Measurements from ENCODE around the gene FARP1. TPM values are rescaled to one million over a fixed set of nuclear protein-coding genes. Genes with fewer than 3 reads are reported as not detected.

FARP1 gene
- total RNA-seq, 4 donors from 2014 or later = 1.5 to 10.3 (median 6.4) TPM

GRCh38 chr13:98371516-98372023 lies 228.7 kb downstream of the FARP1 start:
- H3K36me3 ChIP-seq = no peaks in the 10 kb centered on the region
- no peak for DNase-seq
- H3K27me3 ChIP-seq = no peaks in the 10 kb centered on the region
- H3K4me3 ChIP-seq = no peak overlapping the region
- peaks cover 0 to 11% (median 3%) of the 10 kb centered on the region in 3 donors for H3K4me1 ChIP-seq
- TF ChIP-seq CTCF (IDR thresholded peaks at IDR 0.05) = no peak
- peaks cover 0 to 10% (median 9%) of the 10 kb centered on the region in 3 donors for H3K9me3 ChIP-seq
- 82 to 96% methylated on average over 5 of the region's 5 CpGs for WGBS, 2 donors
- H3K27ac ChIP-seq = no peak overlapping the region
- intact Hi-C loops (cut with DNase I) = no loop called here

- Histone ChIP-seq H3K27me3 (no peaks in the 10 kb centered on the region), H3K9me3 (peaks cover 0 to 10% (median 9%) of the 10 kb centered on the region in 3 donors), H3K36me3 (no peaks in the 10 kb centered on the region), H3K27ac (no peak overlapping the region), H3K4me3 (no peak overlapping the region), H3K4me1 (peaks cover 0 to 18% (median 6%) of the 10 kb centered on the region in 3 donors)
- 87% methylated on average over 8 of the region's 8 CpGs for whole genome bisulfite sequencing, 2 donors
- intact Hi-C loops (cut with DNase I) = no loop called here
- TF ChIP-seq CTCF (IDR thresholded peaks at IDR 0.05) (no peak), POLR2A (IDR thresholded peaks at IDR 0.05) (no peak)
- DNase-seq = no peak
Observed at GRCh38 chr13:98372876-98373275, 230.0 kb downstream of the FARP1 start.

GRCh38 chr13:98374750-98375149 lies 231.9 kb downstream of the FARP1 start:
- DNase-seq = no peak
- TF ChIP-seq CTCF (IDR thresholded peaks at IDR 0.05) (no peak), POLR2A (IDR thresholded peaks at IDR 0.05) (no peak)
- Histone ChIP-seq H3K9me3 (peaks cover 0 to 10% (median 9%) of the 10 kb centered on the region in 3 donors), H3K36me3 (no peaks in the 10 kb centered on the region), H3K27me3 (no peaks in the 10 kb centered on the region), H3K27ac (no peak overlapping the region), H3K4me1 (peaks cover 0 to 24% (median 6%) of the 10 kb centered on the region in 3 donors), H3K4me3 (no peak overlapping the region)
- intact Hi-C loops (cut with DNase I) = no loop called here
- WGBS, 2 donors = 54 to 67% methylated on average over 1 of the region's 1 CpG

- Histone ChIP-seq H3K4me3 (no peak overlapping the region), H3K36me3 (no peaks in the 10 kb centered on the region), H3K27me3 (no peaks in the 10 kb centered on the region), H3K9me3 (peaks cover 0 to 10% (median 9%) of the 10 kb centered on the region in 3 donors), H3K27ac (no peak overlapping the region), H3K4me1 (peaks cover 0 to 14% (median 4%) of the 10 kb centered on the region in 3 donors)
- 31 to 57% methylated on average over 13 of the region's 13 CpGs for WGBS, 2 donors
- TF ChIP-seq POLR2A (IDR thresholded peaks at IDR 0.05) (no peak), CTCF (IDR thresholded peaks at IDR 0.05) (no peak)
- no peak for DNase-seq
- intact Hi-C loops (cut with DNase I) = no loop called here
Observed at GRCh38 chr13:98377635-98378378, 234.9 kb downstream of the FARP1 start.

GRCh38 chr13:98384739-98385138 lies 241.8 kb downstream of the FARP1 start:
- no peaks in the 10 kb centered on the region for H3K27me3 ChIP-seq
- no peak overlapping the region for H3K4me3 ChIP-seq
- intact Hi-C loops (cut with DNase I) = no loop called here
- DNase-seq = no peak
- WGBS, 2 donors = 68 to 82% methylated on average over 5 of the region's 5 CpGs
- TF ChIP-seq POLR2A (IDR thresholded peaks at IDR 0.05) = no peak
- TF ChIP-seq CTCF (IDR thresholded peaks at IDR 0.05) = no peak
- no peaks in the 10 kb centered on the region for H3K9me3 ChIP-seq
- H3K36me3 ChIP-seq = no peaks in the 10 kb centered on the region
- no peak overlapping the region for H3K27ac ChIP-seq
- peaks cover 0 to 7% (median 0%) of the 10 kb centered on the region in 3 donors for H3K4me1 ChIP-seq
